Ovary (tissue), 3 donors: ENCODE results near the gene NFE2L3.

Experiments
- CTCF ChIP-seq, 3 donors: fragments of 450-650 bp in 2 of 3; fragments of 200-600 bp in 1 of 3; IDR thresholded peaks; one replicate each; pipeline versions ENCODE4 v1.5.1 to v1.8.0; 2016 to 2022; ENCODE audit warnings: antibody characterized with exemption in 3 of 3, mild to moderate bottlenecking in 1 of 3
- POLR2A ChIP-seq: fragments of 450-650 bp; IDR thresholded peaks from one replicate; pipeline ENCODE4 v1.6.1; 2017; ENCODE audit warnings: antibody characterized with exemption, mild to moderate bottlenecking, moderate library complexity
- donor health status: DM: no; HTN: no; CAD: no.

- TF ChIP-seq CTCF (IDR thresholded peaks at IDR 0.05): no peak
- TF ChIP-seq POLR2A: no peak
These were observed 39.4 kb downstream of the NFE2L3 start for GRCh38 chr7:26191233-26191973.
